ENCODE data around the gene ROR1. TPM values are rescaled to one million over a fixed set of nuclear protein-coding genes. Genes with fewer than 3 reads are reported as not detected.

Gene ROR1
- total and polyA plus RNA-seq, 2 of the 13 experiments (the other 11 are each of a cell fraction or from before 2014, with no cell fraction given) = 0.58 to 2.3 TPM

- TF ChIP-seq DMTF1 (CRISPR knock-in tag; IDR thresholded peaks at IDR 0.05) = no peak
These were observed 74.9 kb downstream of the ROR1 start (continued) for GRCh38 chr1:63848733-63849132.

- Histone ChIP-seq H3K4me1 (ENCODE audit: insufficient read depth, low read length) (no peaks in the 10 kb centered on the region), H3K9ac (ENCODE audit: insufficient read depth, low read depth, low read length) (no peak overlapping the region), H4K20me1 (ENCODE audit: insufficient read depth, low read length) (no peaks in the 10 kb centered on the region), H3K9me3 (ENCODE audit: low read length) (no peaks in the 10 kb centered on the region), H3K27ac (ENCODE audit: extremely low read length, insufficient read depth, low read length) (no peak overlapping the region), H3K27me3 (ENCODE audit: control insufficient read depth in 1 of 2, insufficient read depth in 2 of 2, low read length in 2 of 2) (no peaks in the 10 kb centered on the region), H3K4me3 (replicated peaks in 1 of 3; ENCODE audit: insufficient read depth in 1 of 3, low read depth in 2 of 3, low read length in 3 of 3) (no peak overlapping the region), H2AFZ (ENCODE audit: low read length) (no peak overlapping the region), H3K4me2 (ENCODE audit: low read depth, low read length) (no peak overlapping the region), H3K79me2 (ENCODE audit: insufficient read depth, low read length) (no peaks in the 10 kb centered on the region), H3K36me3 (replicated peaks in 1 of 2; ENCODE audit: control insufficient read depth in 1 of 2, insufficient read depth in 2 of 2, low read length in 2 of 2) (no peaks in the 10 kb centered on the region)
- TF ChIP-seq PAF1 (CRISPR knock-in tag; IDR thresholded peaks at IDR 0.05) (no peak), LCORL (IDR thresholded peaks at IDR 0.05) (peak; percentile 83), LCORL (CRISPR knock-in tag; IDR thresholded peaks at IDR 0.05) (no peak)
- ChIA-PET POLR2A (no interaction called here), CTCF (ENCODE audit: low intra/inter-chr PET ratio, low total read pairs) (no interaction called here)
- intact Hi-C loops (cut with micrococcal nuclease; ENCODE audit: unreplicated experiment) (no loop called here), in situ Hi-C loops (cut with HindIII; ENCODE audit: extremely low pct_ligation_motif_present, low pct_unique_long_range_greater_than_20kb) (no loop called here)
- FAIRE-seq = no peak
- no peak for ATAC-seq
- DNase-seq (ENCODE audit: low spot score) = no peak
- no TSS peak for BruUV-seq (replicated peaks)
- 28% methylated on average over 1 of the region's 1 CpG for WGBS (ENCODE audit: low lambda C conversion rate)
These were observed 75.3 kb downstream of the ROR1 start for GRCh38 chr1:63849149-63849548.

GRCh38 chr1:63854091-63854490 is 80.3 kb downstream of the ROR1 start:
- no TSS peak for BruUV-seq (replicated peaks)
- WGBS (ENCODE audit: low lambda C conversion rate) = 16% methylated on average over 3 of the region's 3 CpGs
- Histone ChIP-seq H3K36me3 (replicated peaks in 1 of 2; ENCODE audit: control insufficient read depth in 1 of 2, insufficient read depth in 2 of 2, low read length in 2 of 2) (no peaks in the 10 kb centered on the region), H3K27ac (ENCODE audit: extremely low read length, insufficient read depth, low read length) (no peak overlapping the region), H3K79me2 (ENCODE audit: insufficient read depth, low read length) (no peaks in the 10 kb centered on the region), H2AFZ (ENCODE audit: low read length) (no peak overlapping the region), H3K27me3 (ENCODE audit: control insufficient read depth in 1 of 2, insufficient read depth in 2 of 2, low read length in 2 of 2) (no peaks in the 10 kb centered on the region), H4K20me1 (ENCODE audit: insufficient read depth, low read length) (no peaks in the 10 kb centered on the region), H3K4me3 (replicated peaks in 1 of 3; ENCODE audit: insufficient read depth in 1 of 3, low read depth in 2 of 3, low read length in 3 of 3) (no peak overlapping the region), H3K4me2 (ENCODE audit: low read depth, low read length) (no peak overlapping the region), H3K9me3 (ENCODE audit: low read length) (no peaks in the 10 kb centered on the region), H3K9ac (ENCODE audit: insufficient read depth, low read depth, low read length) (no peak overlapping the region), H3K4me1 (ENCODE audit: insufficient read depth, low read length) (no peaks in the 10 kb centered on the region)
- DNase-seq (ENCODE audit: low spot score) = no peak
- CTCF ChIA-PET (ENCODE audit: low intra/inter-chr PET ratio, low total read pairs) = no interaction called here
- intact Hi-C loops (cut with micrococcal nuclease; ENCODE audit: unreplicated experiment) (no loop called here), in situ Hi-C loops (cut with HindIII; ENCODE audit: extremely low pct_ligation_motif_present, low pct_unique_long_range_greater_than_20kb) (no loop called here)
- POLR2A ChIA-PET = no interaction called here
- FAIRE-seq = no peak
- ATAC-seq = no peak
- TF ChIP-seq ZFP91 (CRISPR knock-in tag; IDR thresholded peaks at IDR 0.05; ENCODE audit: borderline replicate concordance) (no peak), TSC22D2 (CRISPR knock-in tag; IDR thresholded peaks at IDR 0.05; ENCODE audit: borderline replicate concordance) (no peak), ZNF557 (CRISPR knock-in tag; IDR thresholded peaks at IDR 0.05) (no peak), ZNF878 (CRISPR knock-in tag; IDR thresholded peaks at IDR 0.05) (no peak), NCOA2 (CRISPR knock-in tag; IDR thresholded peaks at IDR 0.05) (no peak), ZBTB7A (CRISPR knock-in tag; IDR thresholded peaks at IDR 0.05) (no peak), HNF4G (IDR thresholded peaks at IDR 0.05; ENCODE audit: borderline replicate concordance, low read depth, low read length) (no peak), HNF4G (CRISPR knock-in tag; IDR thresholded peaks at IDR 0.05; ENCODE audit: borderline replicate concordance, low read depth) (no peak)

Data from HepG2 (cell line).